ENCODE results near the gene CREBBP.

DNA sequence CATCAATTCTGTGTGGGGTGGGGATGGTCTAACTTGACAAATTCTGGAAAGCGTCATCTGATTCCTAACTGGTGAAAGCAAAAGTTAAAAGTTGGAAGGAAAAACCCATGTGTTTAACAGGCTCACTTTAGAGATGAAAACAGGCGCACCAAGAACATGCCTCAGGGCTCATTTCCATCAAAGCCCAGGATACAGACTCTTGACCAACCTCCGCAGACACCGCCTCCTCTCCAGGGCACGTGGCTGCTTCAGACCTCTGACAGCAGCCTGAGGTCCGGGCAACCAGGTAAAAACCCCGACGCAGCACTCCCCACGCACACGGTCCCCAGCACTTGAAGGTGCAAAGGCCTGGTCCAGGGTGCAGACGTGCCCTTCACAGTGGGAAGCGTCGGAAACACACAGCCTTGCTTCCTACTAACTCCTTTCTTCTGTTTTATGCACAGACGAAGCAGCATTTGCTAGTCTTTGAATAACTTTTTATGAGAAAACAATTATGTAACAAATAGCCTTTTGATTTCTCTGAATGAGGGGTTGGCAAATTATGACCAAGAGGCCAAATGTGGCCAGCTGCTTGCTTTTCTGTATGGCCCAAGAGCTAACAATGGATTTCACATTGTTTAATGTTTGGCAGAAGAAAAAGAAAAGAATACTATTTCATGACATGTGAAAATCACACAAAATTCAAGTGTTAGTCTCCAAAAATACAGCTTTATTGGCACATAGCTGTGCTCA, 119.0 kb downstream of the CREBBP start:
- TF ChIP-seq POLR2A (IDR thresholded peaks at IDR 0.05; ENCODE audit: low read depth, low read length) (no peak), CTCF (IDR thresholded peaks at IDR 0.05; ENCODE audit: extremely low read depth in 1 of 2, insufficient read depth in 1 of 2, low read depth in 1 of 2, low read length in 2 of 2) (no peak)

Data from endothelial cell of umbilical vein (primary cell).